ENCODE data around the gene FAM83E. TPM values are rescaled to one million over a fixed set of nuclear protein-coding genes. Genes with fewer than 3 reads are reported as not detected.

FAM83E gene
- polyA plus RNA-seq, 1 donor from 2014 or later = not detected

GRCh38 chr19:48615231-48616040, 560 bp upstream of the FAM83E start:
- Mint-ChIP-seq H3K4me3 (peak overlapping the region in 1 of 4 donors; percentile 85), H3K27me3 (no peaks in the 10 kb centered on the region), H3K27ac (peak overlapping the region in 1 of 3 donors; percentile 56), H3K4me1 (peaks cover 21 to 25% (median 21%) of the 10 kb centered on the region in 3 donors), H3K9me3 (no peaks in the 10 kb centered on the region), H3K36me3 (peaks cover 4% of the 10 kb centered on the region)

- Mint-ChIP-seq H3K9me3 (no peaks in the 10 kb centered on the region), H3K27ac (peak overlapping the region in 2 of 3 donors; percentile 80 to 84), H3K36me3 (peaks cover 4% of the 10 kb centered on the region), H3K27me3 (no peaks in the 10 kb centered on the region), H3K4me3 (peak overlapping the region in 1 of 4 donors; percentile 82), H3K4me1 (peaks cover 12 to 22% (median 17%) of the 10 kb centered on the region in 3 donors)
Measured at GRCh38 chr19:48613852-48614435, 932 bp downstream of the FAM83E start.

GRCh38 chr19:48613024-48613851, 1.6 kb downstream of the FAM83E start:
- peaks cover 2% of the 10 kb centered on the region for H3K36me3 Mint-ChIP-seq
- peak overlapping the region in 2 of 3 donors; percentile 80 to 84 for H3K27ac Mint-ChIP-seq
- H3K4me1 Mint-ChIP-seq = peaks cover 11 to 20% (median 16%) of the 10 kb centered on the region in 3 donors
- no peak overlapping the region for H3K4me3 Mint-ChIP-seq
- no peaks in the 10 kb centered on the region for H3K9me3 Mint-ChIP-seq
- peaks cover 2% of the 10 kb centered on the region for H3K27me3 Mint-ChIP-seq

DNA sequence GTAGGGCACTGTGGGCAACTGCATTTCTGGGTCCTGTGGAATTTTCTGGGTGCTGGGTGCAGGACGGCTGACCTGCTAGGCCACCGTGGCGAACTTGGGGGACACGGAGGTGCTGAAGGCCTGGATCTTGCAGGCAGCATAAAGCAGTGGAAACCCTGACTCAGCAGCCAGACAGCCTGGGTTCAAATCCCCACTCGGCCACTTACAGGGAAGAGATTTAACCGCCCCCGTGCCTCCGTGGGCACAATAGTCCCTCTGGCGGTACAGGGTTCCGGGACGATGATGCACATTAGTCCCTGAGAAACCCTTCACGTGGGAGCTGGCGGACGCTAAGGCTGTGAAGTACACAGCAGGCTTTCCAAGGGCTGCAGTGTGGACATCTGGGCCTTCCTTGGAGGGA, 3.0 kb downstream of the FAM83E start:
- peaks cover 2% of the 10 kb centered on the region for H3K27me3 Mint-ChIP-seq
- peaks cover 2% of the 10 kb centered on the region for H3K36me3 Mint-ChIP-seq
- no peak overlapping the region for H3K27ac Mint-ChIP-seq
- peaks cover 7 to 16% (median 8%) of the 10 kb centered on the region in 3 donors for H3K4me1 Mint-ChIP-seq
- no peak overlapping the region for H3K4me3 Mint-ChIP-seq
- no peaks in the 10 kb centered on the region for H3K9me3 Mint-ChIP-seq

GRCh38 chr19:48609571-48610108, 5.2 kb downstream of the FAM83E start:
- H3K27ac Mint-ChIP-seq = no peak overlapping the region
- no peaks in the 10 kb centered on the region for H3K36me3 Mint-ChIP-seq
- H3K4me1 Mint-ChIP-seq = peaks cover 4 to 13% (median 4%) of the 10 kb centered on the region in 3 donors
- peaks cover 2% of the 10 kb centered on the region for H3K27me3 Mint-ChIP-seq
- no peaks in the 10 kb centered on the region for H3K9me3 Mint-ChIP-seq
- no peak overlapping the region for H3K4me3 Mint-ChIP-seq

DNA sequence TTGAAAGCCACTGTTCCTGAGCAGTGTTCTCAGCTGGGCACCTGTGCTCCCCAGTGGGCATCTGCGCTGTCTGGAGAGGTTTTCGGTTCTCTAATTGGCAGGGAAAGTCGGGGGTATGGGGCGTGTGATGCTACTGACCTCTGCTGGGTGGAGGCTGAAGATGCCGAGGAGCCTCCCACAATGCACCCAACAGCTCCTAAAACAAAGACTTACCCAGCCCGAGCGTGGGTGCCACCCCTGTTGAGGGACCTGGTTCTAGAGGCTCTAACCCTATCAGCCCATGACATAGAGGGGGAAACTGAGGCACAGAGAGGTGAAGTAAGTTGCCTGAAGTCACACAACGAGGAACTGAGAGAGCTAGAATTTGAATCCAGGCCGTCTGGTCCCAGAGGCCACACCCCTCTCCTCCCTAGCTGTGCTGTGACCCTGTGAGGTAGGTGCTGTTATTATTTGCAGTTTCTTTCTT, 6.0 kb downstream of the FAM83E start:
- peaks cover 4 to 9% (median 4%) of the 10 kb centered on the region in 3 donors for H3K4me1 Mint-ChIP-seq
- H3K27ac Mint-ChIP-seq = peak overlapping the region; percentile 44 to 86 (median 51)

DNA sequence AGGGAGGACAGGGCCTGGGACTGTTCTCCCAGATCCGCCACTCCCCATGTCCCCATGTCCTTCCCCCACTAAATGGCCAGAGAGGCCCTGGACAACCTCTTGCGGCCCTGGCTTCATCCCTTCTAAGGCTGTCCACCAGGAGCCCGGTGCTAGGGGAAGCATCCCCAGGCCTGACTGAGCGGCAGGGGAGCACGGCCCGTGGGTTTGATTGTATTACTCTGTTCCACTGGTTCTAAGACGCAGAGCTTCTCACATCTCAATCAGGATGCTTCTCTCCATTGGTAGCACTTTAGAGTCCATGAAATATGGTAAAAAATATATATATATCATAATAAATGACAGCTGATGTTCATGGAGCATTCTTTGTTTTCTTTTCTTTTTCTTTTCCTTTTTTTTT, 7.5 kb downstream of the FAM83E start:
- H3K36me3 Mint-ChIP-seq = no peaks in the 10 kb centered on the region
- no peaks in the 10 kb centered on the region for H3K9me3 Mint-ChIP-seq
- no peak overlapping the region for H3K4me3 Mint-ChIP-seq
- peaks cover 2% of the 10 kb centered on the region for H3K27me3 Mint-ChIP-seq
- peak overlapping the region in 1 of 3 donors; percentile 71 for H3K27ac Mint-ChIP-seq
- H3K4me1 Mint-ChIP-seq = peaks cover 4 to 6% (median 4%) of the 10 kb centered on the region in 3 donors

More for the DNA sequence above, 6.0 kb downstream of the FAM83E start:
- Mint-ChIP-seq H3K9me3 (no peaks in the 10 kb centered on the region), H3K27me3 (peaks cover 2% of the 10 kb centered on the region), H3K36me3 (no peaks in the 10 kb centered on the region), H3K4me3 (peak overlapping the region; percentile 27 to 69 (median 61))

DNA sequence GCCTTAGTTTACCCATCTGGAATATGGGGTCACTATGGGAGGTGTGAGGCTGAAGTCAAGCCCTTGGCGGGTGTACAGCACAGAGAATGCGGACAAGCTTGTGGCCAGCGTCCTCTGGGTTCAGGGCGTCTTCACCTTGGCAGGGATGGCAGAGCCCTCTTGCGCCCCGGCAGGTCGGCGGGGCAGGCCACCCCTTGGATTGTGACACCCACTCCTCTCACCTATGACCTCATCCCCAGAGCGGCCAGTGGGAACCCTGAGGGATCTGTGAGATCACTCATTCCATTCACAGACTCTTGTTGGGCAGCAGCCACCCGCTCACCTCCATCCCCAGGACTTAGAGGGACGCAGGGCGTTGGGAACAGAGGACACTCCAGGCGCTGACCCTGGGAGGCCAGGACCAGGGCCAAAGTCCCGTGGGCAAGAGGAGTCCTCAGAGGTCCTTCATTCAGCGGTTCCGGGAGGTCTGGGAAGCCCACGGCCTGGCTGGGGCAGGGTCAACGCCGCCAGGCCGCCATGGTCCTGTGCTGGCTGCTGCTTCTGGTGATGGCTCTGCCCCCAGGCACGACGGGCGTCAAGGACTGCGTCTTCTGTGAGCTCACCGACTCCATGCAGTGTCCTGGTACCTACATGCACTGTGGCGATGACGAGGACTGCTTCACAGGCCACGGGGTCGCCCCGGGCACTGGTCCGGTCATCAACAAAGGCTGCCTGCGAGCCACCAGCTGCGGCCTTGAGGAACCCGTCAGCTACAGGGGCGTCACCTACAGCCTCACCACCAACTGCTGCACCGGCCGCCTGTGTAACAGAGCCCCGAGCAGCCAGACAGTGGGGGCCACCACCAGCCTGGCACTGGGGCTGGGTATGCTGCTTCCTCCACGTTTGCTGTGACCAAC, 8.2 kb downstream of the FAM83E start, which contains the start of gene SPACA4:
Gene SPACA4 (plus strand): TSS at position 280 of the 896 bp plus-strand sequence. CDS start 237 bp downstream, at position 517.
- H3K36me3 Mint-ChIP-seq = no peaks in the 10 kb centered on the region
- no peaks in the 10 kb centered on the region for H3K9me3 Mint-ChIP-seq
- H3K27me3 Mint-ChIP-seq = peaks cover 2% of the 10 kb centered on the region
- peaks cover 4 to 6% (median 4%) of the 10 kb centered on the region in 3 donors for H3K4me1 Mint-ChIP-seq
- H3K27ac Mint-ChIP-seq = peak within 1 kb of the TSS in 1 of 3 donors; percentile 71
- H3K4me3 Mint-ChIP-seq = peak within 1 kb of the TSS in 1 of 4 donors; percentile 33

- Mint-ChIP-seq H3K4me3 (no peak overlapping the region), H3K27ac (no peak overlapping the region), H3K27me3 (peaks cover under 1% of the 10 kb centered on the region), H3K36me3 (no peaks in the 10 kb centered on the region), H3K9me3 (no peaks in the 10 kb centered on the region), H3K4me1 (peaks cover 2 to 4% (median 3%) of the 10 kb centered on the region in 3 donors)
Measured at GRCh38 chr19:48603850-48604249, 11.0 kb downstream of the FAM83E start.

DNA sequence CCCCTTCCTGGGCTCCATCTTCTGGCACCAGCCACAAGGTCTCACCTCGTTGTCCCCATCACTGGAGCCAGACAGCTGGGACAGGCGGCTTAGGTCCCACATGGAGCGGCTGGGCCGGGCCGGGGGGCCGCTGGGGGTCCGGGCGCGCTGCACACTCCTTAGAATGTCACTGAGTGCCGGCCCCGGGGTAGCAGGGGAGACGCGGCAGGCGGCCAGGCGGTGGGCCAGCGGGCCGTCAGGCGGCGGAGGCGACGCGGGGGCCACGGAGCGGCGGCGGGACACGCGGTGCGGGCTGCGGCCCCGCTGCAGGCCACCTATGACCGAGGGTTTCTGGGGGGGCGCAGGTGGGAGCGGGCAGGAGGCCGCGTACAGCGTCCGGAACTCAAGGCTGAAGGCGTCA, 11.4 kb downstream of the FAM83E start:
- H3K4me3 Mint-ChIP-seq = no peak overlapping the region
- H3K36me3 Mint-ChIP-seq = no peaks in the 10 kb centered on the region
- H3K4me1 Mint-ChIP-seq = peaks cover 0 to under 1% (median 0%) of the 10 kb centered on the region in 3 donors
- no peak overlapping the region for H3K27ac Mint-ChIP-seq
- no peaks in the 10 kb centered on the region for H3K27me3 Mint-ChIP-seq
- H3K9me3 Mint-ChIP-seq = no peaks in the 10 kb centered on the region

DNA sequence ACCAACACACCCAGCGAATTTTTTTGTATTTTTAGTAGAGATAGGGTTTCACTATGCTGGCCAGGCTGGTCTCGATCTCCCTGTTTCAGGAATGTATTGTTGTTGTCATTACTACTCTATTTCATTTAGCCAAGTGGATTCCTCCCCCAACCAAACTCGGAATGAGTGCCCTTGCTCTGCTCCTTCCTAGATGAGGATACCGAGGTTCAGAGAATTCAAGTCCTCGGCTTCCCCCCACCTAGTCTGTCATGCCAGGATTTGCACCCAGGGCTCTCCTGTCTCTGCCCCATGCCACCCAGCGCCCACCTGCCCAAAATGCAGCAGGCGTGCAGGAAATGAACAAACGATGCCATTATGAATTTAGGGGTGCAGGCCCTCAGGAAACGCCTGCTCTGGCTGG, 11.9 kb downstream of the FAM83E start:
- Mint-ChIP-seq H3K27me3 (no peaks in the 10 kb centered on the region), H3K4me3 (no peak overlapping the region), H3K27ac (no peak overlapping the region)

DNA sequence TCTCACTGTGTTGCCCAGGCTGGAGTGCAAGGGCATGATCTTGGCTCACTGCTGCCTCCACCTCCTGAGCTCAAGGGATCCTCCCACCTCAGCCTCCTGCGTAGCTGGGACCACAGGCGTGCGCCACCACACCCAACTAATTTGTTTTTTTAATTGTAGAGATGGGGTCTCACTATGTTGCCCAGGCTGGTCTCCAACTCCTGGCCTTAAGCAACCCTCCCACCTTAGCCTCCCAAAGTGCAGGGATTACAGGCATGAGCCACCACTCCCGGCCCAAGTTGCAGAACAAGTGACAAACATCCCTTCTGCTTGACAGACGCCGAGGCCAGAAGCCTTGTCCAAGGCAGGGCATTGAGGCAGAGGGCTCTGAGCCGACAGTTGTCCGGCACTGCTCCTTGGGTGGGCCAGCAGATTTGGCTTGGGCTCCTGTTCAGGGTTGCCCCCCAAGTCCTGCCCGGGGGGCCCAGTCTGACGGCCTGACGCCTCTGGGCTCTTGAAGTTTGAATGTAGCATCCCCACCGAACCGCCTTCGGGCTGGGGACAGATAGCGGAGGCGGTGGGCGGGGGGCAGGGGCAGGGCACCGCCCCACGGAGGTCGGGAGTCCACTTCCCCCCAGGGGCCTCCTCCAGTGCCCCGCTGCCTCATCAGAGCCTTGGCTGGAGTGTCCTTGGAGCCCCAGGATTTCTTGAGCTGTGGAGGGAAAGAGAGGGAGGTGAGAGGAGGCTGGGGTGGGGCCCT, 14.0 kb downstream of the FAM83E start:
- H3K4me3 Mint-ChIP-seq = no peak overlapping the region
- no peaks in the 10 kb centered on the region for H3K27me3 Mint-ChIP-seq
- no peaks in the 10 kb centered on the region for H3K36me3 Mint-ChIP-seq
- H3K27ac Mint-ChIP-seq = no peak overlapping the region
- no peaks in the 10 kb centered on the region for H3K9me3 Mint-ChIP-seq
- peaks cover 0 to 6% (median 2%) of the 10 kb centered on the region in 3 donors for H3K4me1 Mint-ChIP-seq

More for the DNA sequence above, 11.9 kb downstream of the FAM83E start:
- no peaks in the 10 kb centered on the region for H3K36me3 Mint-ChIP-seq
- no peaks in the 10 kb centered on the region for H3K4me1 Mint-ChIP-seq
- no peaks in the 10 kb centered on the region for H3K9me3 Mint-ChIP-seq

Measured in IgD-negative memory B cell (primary cell).